NK-92 (cell line): ENCODE results near the gene FREY1.

Experiments
- DNase-seq: peaks from one replicate; lab custom pipeline; 2025; ENCODE audit not compliant: unreplicated experiment; lab: John Stamatoyannopoulos, UW

Gene FREY1

DNA sequence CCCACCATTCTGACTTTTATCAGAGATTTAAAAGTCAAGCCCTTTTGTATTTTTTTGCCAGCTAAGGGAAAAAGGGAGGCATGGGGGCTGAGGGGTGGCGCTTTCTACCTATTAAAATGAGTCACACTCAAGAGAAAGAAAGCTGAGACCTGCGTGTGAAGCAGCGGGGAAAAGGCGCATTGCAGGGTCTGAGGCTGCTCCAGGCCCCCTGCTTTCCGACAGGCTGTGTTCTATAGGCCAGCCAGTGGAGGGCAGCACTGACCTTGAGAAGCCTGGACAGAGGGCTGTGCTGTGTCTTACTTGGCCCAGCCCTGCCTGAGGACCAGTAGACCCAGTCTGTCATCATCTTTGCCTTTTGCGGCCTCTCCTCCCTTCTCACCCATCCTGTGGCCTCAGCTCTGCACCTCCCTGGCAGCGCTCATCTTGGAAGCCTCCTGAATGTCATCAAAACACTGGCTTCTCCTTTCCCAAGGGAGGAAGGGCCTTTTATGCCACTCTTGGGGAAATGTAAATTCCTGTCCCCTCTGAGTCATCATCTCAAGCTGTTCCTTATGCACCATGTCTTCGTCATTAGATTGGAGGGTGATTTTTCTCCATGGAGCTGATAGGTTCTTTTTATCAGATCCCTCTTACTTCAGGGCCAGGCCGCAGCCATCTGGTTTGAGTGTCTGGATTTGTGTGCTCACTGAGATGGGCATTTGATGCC lies 34.3 kb downstream of the FREY1 start:
- DNase-seq = no peak

DNA sequence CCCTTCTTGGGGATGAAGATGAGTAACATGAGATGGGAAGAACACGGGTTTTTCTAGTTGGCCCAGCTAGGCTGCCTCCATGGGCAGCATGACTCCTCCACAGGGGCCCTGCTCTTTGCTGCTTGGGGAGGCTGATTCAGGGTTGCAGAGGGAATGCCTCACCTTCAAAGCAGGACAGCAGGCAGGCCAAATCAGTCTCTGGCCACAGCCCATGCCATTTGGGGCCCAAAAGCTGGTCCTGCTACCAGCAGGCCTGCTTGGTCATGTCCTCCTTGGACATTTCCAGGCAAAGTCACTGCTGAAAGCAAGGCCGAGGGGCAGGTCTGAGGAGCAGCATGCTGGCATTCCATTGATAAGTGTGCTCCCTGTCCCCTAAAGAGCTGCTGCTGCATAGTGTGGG lies 35.4 kb downstream of the FREY1 start:
- DNase-seq = no peak

DNA sequence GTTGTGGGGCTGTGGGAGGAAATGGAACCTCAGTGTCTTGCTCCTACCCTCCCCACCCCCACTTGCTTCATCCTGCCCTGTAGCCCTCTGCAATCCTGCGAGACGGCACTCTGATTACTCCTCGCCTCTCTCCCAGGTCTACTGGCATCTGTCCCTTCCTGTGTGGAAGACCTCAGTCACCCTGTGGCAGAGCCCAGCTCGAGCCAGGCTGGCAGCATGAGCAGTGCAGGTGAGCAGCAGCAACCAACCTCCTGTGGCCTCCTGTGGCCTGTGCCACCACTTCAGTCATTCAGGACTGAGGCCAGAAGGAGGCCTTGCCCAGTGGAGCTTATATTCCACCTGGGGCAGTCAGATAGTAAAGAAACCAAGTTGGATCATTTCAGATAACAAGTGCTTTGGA lies 36.4 kb downstream of the FREY1 start:
- no peak for DNase-seq

DNA sequence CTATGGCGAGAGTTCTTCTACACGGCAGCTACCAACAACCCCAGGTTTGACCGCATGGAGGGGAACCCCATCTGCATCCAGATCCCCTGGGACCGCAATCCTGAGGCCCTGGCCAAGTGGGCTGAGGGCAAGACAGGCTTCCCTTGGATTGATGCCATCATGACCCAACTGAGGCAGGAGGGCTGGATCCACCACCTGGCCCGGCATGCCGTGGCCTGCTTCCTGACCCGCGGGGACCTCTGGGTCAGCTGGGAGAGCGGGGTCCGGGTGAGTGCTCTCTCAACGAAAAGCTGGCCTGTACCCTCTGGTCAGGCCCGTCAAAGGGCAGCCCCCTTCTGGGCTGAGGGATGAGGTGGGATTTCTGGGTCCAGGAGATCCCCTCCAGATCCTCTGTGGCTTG lies 37.5 kb downstream of the FREY1 start:
- no peak for DNase-seq

DNA sequence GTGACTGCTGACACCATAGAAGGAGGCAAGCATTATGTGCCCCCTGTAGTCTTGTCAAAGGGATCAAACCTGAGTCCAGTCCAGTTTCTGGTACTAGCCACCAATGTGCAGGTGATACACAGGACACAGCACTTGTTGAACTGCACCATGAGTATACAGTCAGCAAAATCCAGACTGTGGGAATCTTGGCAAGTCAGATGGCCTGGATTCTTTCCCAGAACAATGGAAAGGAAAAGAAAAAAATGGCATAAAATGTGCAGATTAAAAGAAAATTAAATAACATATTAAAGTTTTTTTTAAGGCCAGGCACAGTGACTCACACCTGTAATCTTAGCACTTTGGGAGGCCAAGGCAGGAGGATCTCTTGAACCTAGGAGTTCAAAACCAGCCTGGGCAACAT lies 43.0 kb downstream of the FREY1 start:
- no peak for DNase-seq

DNA sequence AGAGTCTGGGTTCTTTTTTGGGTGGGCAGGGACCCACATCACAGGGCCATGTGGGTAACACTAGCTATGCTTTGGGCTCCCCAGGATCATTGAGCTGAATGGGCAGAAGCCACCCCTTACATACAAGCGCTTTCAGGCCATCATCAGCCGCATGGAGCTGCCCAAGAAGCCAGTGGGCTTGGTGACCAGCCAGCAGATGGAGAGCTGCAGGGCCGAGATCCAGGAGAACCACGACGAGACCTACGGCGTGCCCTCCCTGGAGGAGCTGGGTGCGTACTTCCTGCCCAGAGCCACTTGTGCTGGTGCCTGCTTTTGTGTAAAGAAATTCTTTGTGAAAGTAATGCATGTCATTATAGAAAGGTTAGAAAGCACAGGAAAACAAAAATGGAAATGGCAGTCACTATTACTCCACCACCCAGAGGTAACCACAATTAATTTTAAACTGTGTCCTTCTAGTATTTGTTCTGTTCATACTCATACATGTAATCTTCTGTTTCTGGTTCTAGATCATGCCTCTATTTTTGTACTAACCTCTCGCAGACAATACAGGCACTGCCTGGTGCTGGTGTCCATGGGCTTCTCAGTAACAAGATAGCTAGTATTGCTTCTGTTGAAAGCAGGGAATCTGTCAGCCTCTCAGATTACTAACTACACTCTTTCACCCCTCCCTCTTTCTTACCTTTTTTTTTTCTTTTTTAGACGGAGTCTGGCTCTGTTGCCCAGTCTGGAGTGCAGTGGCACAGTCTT lies 46.1 kb downstream of the FREY1 start:
- DNase-seq = no peak

DNA sequence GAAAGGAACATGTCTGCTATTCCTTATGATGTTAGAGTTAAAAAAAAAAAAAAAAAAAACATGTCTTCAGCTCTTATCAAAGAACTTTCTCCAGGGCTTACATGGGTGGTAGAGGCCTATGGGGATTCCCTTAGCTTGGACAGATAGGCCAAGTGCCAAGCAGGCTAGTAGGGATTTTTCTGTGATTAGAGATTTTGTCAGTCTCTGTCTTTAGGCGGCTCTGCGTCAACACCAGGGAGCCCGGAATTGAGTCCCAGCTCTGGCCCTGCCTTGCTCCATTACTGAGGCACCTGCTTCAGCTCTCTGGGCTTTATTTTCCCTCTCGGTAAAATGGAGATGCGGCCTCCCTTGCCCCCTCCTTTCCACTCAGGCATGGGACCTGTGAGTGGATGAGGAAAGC lies 46.7 kb downstream of the FREY1 start:
- DNase-seq = no peak

DNA sequence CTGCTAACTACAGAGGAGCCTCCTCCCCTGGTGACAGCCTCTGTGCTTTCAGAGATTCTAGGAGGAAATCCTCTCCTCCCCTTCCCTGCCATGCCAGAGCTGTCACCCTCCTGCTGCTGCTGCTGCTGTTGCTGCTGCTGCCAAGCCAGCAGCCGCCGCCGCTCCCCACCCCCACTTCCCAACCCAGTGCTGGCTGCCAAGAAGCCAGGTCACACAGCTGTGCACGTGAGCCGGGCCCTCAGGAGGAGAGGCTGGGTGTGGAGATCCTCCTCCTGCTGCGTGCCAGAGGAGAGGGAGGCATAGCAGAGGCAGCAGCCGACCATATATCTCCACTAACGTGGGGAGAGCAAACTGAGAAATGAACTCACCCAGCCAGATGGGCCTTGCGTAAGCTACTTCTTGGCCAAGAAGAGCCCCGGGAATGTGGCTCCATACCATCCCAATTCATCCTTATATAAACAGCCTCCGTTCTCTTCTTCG lies 47.4 kb downstream of the FREY1 start:
- no peak for DNase-seq

DNA sequence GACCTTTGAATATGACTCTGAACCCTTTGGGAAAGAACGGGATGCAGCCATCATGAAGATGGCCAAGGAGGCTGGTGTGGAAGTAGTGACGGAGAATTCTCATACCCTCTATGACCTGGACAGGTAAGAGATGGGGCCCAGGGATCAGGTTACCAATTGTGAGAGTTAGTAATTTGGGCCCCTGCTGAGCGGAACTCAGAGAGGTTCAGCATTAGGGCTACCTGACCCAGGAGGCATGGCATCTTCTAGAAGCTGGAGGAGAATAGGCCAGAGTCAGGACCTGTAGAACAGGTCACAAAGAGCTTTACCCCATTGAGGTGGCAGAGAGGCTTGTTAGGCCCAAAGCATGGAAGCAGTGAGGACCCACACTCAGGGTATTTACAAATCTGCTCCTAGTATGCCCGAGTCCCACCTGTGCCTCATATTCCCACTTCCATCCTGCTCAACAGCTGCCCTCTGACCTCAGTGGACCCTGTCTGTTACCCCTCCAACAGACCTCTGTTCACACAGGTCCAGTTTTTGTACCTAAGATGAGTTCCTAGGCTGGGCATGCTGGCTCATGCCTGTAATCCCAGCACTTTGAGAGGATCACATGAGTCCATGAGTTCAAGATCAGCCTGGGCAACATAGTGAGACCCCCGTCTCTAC lies 48.2 kb downstream of the FREY1 start:
- DNase-seq = no peak

DNA sequence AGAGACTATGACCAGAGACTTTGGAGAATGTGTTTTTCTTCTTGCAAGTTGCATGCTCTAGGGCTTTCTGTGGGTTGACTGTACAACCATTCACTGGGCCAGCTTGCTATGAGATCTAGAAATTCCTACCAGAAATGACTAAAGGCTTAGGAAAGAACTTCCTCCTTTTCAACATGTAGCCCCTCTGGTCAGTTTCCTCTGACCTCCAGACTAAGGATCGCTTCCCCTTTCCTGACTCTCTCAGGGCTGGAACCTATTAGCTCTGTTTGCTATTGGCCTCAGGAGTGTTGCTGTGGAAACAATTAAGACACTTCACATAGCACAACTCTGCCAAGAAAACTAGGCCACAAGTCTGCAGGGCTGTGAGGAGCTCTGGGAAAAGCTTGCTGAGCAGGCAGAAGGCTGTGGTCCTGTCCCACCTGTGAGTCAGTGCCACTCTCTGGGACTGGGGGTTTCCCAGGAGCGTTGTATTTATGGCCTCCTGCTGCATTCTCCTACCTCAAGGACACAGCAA lies 49.1 kb downstream of the FREY1 start:
- no peak for DNase-seq
